ENCODE measurements around the gene ASZ1. TPM values are rescaled to one million over a fixed set of nuclear protein-coding genes. Genes with fewer than 3 reads are reported as not detected.
"Not testable (repeated sequence)": the region's sequence is repeated elsewhere in the genome, so short reads cannot be mapped to it uniquely, and the experiment has no call there.

The ASZ1 gene, protein sequence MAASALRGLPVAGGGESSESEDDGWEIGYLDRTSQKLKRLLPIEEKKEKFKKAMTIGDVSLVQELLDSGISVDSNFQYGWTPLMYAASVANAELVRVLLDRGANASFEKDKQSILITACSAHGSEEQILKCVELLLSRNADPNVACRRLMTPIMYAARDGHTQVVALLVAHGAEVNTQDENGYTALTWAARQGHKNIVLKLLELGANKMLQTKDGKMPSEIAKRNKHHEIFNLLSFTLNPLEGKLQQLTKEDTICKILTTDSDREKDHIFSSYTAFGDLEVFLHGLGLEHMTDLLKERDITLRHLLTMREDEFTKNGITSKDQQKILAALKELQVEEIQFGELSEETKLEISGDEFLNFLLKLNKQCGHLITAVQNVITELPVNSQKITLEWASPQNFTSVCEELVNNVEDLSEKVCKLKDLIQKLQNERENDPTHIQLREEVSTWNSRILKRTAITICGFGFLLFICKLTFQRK
- under 1 TPM in 1 of 4 donors, not detected in 3; 0.04 TPM for polyA plus RNA-seq (ENCODE audit: insufficient read length in 4 of 4)

DNA sequence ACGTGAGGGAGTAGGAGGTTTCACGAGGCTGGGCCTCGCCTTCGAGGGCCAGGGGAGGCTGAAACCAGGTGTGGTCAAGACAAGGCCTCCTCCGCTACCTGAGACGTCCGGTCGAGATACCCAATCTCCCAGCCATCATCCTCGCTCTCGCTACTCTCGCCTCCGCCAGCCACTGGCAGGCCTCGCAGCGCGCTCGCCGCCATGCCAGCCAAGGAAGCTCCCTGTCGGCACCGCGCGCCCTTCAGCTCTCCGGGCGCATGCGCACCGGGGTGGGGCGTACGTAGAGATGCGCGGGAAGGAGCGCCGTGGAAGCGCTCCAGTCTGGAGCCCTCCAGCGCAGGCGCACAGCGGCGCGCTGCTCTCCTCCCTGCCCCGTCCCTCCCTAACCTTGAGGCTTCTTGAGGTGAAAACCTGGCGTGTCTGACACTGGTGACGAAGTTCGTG lies at the start of gene ASZ1:
ASZ1 (minus strand) TSS at position 236 of the 444 bp plus-strand sequence; CDS start at position 203, 33 bp downstream.
- DNase-seq (ENCODE audit: low read depth in 4 of 4, low spot score in 3 of 4), result no peak

DNA sequence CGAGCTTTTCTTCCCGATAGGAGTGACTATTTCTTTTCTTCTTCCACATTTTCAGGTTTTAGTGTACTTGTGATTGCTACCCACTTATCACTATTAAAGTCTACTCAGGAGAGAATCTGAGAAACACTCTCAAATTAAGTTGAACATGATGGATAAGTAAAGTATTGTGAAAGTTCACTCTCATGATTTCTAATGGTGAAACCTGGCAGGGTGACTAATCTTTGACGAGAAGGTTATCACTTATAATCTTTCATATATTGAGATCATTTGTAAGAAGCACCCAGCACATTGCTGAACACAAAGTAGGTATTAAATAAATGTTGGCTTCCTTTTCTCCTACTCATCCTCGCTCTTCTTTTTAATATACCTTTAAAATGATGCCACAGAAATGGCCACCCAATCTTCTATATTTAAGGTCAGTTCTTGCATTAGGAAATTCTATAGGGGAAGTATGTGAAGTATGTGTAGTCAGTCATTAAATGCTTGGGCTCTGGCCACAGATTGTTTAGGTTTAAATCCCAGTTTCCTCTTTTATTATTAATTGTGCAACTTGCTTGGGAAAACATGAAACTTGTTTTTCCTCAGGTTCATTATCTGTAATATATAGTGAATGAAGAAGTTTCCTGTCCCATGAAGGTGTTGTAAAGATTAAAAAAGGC lies 49.4 kb upstream of the ASZ1 start:
- DNase-seq (ENCODE audit: low read depth in 4 of 4, low spot score in 3 of 4), result no peak

DNA sequence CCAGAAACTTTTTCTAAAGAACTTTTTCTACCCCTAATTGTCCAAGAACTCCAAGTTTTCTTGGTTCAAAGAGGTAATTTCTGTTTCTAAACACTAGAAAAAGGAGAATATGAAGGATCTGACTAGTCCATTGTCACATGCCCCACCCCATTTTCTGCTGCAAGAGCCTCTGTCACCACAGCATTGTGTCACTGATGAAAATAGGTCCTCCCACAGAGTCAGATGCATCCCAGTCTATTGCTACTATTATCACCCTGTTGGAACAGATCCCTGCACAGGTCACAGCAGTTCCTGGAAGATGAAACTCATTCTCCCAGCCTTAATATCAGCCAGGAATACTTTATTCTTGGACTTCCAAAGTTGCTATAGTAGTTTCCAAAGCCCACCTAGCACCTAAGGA lies 45.0 kb upstream of the ASZ1 start:
- DNase-seq (ENCODE audit: low read depth in 4 of 4, low spot score in 3 of 4), result no peak

DNA sequence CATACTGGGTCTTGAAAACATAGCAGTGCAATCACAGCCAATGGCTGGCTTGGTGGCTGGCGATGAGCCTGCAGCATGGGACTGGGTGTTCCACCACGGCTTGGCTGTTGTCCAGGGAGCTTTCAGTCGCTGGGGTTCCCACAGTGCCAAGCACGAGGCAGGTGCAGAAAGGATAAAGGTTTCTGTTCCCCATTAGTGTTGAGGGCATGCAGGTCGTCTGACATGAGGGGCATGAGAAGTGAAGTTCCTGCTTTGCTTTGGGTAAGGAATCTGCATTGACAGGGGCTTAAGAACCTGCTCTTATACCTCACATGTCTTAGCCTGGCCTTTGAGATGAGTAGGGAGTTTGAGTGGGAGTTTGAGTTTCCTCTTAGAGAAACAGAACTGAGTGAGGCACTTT lies 43.5 kb upstream of the ASZ1 start:
- no peak for DNase-seq (ENCODE audit: low read depth in 4 of 4, low spot score in 3 of 4)

DNA sequence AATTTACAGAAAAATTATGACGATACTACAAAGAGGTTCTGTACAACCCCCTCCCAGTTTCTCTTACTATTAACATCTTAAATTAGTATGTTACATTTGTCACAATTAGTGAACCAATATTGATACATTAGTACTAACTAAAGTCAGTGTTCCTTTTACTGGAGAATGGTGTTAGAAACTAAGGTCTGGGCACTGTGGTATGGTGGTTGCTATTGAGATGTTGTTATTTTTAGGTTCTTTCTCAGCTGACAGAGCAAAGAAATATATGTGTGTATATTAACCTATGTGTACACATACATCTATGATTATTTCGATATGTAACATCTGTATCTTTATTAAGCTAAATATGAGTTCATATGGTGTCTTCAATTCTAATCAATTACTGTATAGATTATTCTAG lies 40.9 kb upstream of the ASZ1 start:
- DNase-seq (ENCODE audit: low read depth in 4 of 4, low spot score in 3 of 4), result no peak

DNA sequence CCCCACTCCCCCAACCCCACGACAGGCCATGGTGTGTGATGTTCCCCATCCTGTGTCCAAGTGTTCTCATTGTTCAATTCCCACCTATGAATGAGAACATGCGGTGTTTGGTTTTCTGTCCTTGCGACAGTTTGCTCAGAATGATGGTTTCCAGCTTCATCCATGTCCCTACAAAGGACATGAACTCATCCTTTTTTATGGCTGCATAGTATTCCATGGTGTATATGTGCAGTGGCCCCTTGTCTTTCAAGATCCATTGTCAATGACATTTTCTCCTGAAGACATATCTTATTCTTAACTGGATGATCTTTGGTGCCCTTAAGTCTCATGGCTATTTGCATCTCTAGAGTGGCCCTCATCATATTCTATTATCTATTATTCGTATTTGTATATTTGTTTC lies 33.5 kb upstream of the ASZ1 start:
- not testable (repeated sequence) for DNase-seq (ENCODE audit: low read depth in 4 of 4, low spot score in 3 of 4)

DNA sequence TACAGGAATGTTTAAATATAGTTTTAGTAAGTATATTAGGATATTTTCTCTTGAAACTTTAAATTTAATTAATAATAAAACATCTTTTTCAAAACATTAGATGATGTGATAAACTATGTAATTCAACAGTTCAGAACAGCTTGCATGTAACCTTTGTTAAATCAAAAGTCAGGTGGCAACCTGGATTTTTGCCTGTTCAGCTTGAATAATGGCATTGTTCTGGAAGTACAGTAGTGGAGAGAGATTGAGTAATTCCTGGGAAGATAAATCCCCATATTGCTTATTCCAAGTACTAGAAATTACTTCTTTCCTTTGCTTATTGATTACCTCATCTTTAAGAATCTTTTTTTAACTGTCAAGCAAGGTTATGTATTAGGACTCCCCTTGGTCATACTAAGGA lies 32.4 kb upstream of the ASZ1 start:
- no peak for DNase-seq (ENCODE audit: low read depth in 4 of 4, low spot score in 3 of 4)

DNA sequence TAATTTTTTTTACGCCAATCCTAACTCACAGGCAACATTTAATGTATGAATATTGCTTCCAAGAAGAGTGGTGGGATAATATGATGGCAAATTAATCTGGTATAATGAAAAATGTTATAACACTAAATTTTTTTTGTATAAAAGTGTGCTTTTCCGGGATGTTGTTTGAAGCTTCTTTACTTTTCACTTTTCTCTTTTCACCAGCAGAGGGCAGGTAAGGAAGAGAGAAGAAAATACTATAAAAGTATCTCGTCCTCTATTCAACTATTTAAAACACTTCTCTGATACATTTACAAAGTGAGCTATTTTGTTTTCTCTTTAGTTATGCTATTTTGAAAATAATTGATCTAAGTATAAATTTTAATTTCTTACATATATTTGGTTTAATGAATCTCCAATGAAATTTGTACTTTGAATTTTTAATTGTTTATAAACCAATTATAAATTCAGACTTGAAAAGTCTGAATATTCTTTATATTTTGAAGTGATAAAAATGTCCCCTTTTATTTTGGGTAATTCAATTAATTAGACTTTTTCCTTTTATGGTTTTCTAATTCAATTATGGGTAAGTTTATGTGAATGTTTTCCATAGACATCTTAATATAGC lies 31.8 kb upstream of the ASZ1 start:
- DNase-seq (ENCODE audit: low read depth in 4 of 4, low spot score in 3 of 4), result peak in 1 of 4 donors; percentile 8

DNA sequence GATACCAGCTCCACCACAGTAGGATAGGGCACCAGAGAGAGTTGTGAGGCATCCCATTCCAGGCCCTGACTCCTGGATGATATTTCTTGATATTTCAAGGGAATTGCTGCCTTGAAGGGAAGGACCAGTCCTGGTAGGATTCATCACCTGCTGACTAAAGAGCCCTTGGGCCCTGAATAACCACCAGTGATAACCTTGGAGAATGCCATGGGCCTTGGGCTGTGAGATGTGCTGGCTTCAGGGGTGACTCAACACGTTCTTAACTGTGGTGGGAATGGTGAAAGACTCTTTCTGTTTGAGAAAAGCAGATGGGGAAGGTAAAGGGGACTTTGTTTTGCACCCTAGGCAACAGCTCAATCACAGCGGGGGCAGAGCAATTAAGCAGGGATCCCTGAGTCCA lies 21.4 kb upstream of the ASZ1 start:
- DNase-seq (ENCODE audit: low read depth in 4 of 4, low spot score in 3 of 4), result no peak

DNA sequence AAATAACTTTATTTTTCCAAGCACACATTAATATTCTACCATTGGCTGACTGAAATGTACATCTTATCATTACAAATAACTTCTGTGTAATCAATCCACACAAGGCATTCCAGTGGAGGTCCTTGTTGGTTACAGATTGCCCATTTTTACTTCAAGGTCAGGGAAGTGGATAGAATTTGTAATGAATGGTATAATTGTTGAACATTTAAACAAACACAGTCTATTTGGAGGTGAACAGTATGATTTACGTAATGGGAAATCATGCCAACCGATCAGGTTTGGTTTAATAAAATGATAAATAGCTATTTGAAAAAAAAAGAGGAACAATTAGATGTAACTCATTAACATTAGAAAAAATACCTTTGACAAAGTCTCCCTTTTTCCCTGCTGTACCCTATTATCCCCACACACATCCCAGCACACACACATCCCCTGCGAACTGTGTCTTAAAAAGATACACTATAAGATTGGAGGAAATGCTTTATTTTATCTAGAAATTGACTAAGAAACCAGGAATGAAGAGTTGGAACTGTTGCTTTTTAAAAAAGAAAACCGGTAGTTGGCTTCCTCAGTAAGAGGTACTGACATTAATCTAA lies 19.0 kb upstream of the ASZ1 start:
- DNase-seq (ENCODE audit: low read depth in 4 of 4, low spot score in 3 of 4), result no peak

DNA sequence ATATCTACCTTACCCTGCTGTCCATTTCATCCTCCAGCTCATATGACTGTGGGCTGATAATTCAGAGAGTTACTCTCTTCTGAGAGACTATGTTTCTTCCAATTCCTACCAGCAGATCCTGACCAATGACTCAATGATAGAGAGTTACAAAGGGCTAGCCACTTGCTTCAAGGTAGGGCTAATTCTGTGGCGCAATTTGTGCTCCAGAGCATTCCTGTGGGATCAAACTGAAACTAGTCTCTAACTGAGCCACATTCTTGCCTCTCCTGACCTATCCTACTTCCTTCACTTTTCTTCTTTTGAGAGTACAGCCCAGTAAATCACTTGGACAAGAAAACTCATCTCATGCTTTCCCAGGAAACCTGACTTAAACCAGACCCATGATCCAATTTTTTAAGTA lies 17.9 kb upstream of the ASZ1 start:
- no peak for DNase-seq (ENCODE audit: low read depth in 4 of 4, low spot score in 3 of 4)

DNA sequence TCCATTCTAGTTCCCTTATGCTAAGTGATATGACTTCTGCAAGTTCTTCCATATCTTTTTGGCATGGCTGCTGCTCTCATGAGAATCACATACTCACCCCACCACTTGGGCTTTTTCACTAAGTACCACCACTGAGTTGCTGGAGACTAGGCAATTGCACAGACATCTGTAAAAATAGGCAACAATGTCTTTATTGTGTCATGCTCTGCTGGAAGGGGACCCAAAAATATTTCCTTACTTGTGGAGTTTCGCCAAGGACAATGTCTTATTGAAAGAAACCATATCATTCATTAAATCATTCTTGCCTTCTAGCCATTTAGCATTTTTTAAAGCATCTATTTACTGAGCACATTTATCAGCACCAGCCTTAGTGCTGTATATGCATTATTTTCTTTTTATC lies 17.4 kb upstream of the ASZ1 start:
- DNase-seq (ENCODE audit: low read depth in 4 of 4, low spot score in 3 of 4), result no peak

DNA sequence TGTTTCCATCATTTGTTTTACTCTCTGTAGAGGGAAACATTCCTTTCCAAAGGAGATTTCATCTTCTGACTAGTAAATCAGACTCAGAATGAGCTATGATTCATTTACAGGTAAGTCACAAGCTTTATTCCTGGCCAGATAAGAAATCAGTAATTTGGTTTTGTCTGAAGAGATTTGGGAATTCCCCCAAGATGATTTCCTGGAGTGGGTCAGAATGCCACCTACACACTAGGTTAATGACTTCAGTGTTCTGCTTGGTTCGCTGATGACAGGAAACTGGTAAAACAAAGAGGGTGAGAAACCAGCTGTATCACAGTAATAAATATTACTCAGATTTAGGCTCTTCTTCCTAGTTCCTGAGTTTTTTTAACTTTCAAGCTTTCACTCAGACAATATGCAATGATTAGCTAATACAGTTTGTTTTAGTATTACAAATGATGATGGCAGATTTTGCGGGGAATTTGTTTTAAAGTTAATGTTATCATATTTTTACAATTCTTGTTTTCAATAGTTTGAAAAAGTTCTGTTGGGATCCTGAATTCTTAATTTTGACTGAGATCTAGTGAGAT lies 8.3 kb upstream of the ASZ1 start:
- DNase-seq (ENCODE audit: low read depth in 4 of 4, low spot score in 3 of 4), result no peak

DNA sequence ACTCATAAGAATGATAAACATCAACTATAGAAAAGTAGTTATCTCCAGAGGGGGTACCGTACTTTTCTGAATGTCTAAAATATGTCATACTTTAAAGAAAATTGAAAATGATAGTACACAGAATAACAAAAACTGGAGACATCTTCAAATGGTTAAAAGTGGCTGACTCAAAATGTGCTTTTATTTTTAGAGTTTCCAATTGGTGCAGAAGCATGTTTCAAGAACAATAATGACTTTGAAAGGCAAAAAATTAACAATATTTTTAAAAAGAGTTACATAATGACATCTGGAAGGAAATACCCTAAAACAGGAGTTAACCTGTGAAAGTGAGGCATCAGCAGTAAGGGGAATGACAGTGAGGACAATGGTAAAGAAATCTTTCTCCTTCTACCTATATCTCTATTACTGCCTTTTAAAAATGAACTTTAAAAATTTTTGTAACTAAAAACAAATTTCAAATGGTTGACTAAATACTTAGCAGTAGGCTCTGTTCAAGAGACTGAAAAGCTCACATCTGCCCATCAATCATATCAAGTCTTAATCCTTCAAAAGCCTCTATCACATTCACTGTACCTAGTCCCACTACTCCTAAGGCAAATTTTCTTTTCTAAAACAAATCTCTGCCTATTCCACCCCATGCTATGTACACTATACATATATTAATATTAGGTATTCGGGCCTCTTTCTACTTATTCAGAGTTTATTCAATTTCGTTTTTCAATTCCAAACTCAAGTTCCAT lies 3.0 kb downstream of the ASZ1 start:
- no peak for DNase-seq (ENCODE audit: low read depth in 4 of 4, low spot score in 3 of 4)

DNA sequence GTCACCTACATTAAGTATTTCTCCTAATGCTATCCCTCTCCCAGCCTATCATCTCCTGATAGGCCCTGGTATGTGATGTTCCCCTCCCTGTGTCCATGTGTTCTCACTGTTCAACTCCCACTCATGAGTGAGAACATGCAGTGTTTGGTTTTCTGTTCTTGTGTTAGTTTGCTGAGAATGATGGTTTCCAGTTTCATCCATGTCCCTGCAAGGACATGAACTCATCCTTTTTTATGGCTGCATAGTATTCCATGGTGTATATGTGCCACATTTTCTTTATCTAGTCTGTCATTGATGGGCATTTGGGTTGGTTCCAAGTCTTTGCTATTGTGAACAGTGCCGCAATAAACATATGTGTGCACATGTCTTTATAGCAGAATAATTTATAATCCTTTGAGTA lies 12.7 kb downstream of the ASZ1 start:
- not testable (repeated sequence) for DNase-seq (ENCODE audit: low read depth in 4 of 4, low spot score in 3 of 4)

DNA sequence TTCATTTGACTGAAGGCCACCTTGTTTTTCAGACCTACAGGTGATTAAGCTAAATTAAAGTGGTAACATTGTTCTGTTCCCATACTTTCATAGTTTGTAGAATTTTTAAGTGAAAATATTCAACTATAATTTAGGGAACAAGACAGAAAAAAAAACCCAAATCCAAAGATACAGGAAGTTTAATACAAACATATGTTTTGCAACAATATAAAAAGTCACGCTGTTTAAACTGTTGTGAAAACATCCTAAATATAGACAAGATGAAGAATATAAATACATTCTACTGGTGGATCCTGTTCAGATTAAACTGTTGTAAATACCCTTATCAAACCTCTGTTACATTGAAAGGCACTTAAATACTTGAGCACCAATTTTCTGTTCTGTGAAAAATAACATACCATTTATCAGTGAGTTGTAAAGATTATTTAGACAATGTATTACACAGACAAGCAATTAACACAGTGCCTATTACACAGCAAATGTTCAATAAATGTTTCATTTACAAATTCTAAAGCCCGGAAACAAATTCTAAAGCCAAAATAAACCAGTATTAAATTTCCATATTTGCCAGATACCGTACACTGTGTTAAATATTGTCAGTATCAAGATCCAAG lies 14.2 kb downstream of the ASZ1 start:
- no peak for DNase-seq (ENCODE audit: low read depth in 4 of 4, low spot score in 3 of 4)

DNA sequence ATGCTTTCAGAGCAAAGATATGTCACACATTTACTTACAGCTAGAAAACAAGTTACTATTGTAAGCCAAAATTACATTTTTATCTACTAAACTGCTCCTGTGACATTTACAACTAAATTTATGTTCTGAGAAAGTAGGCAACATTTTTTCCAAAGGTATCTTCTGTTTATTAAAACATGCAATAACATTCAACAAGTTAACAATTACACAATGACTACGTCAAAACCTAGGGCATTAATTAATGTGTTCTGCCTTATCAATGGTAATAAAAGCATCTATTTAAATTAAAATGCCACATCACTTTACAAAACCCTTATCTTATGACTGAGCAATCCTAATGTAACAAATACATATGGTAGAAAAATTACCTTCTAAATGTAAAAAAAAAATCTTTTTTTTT lies 14.9 kb downstream of the ASZ1 start:
- DNase-seq (ENCODE audit: low read depth in 4 of 4, low spot score in 3 of 4), result no peak

DNA sequence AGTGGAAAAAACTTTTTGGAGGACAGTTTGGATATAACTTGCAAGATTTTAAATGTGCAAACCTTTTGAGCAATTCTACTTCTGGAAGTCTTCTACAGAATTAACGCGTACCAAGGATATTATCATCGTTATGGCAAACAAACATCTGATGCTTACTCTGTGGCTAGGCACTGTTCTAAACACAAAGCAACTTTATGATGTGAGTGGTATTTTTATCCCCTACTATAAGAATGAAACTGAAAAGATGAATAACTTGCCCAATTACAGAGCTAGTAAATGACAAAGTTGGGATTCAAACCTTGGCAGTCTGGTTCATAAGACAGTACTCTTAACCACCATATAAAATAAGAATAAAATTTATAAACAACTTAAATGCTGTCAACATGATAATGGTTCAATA lies 15.8 kb downstream of the ASZ1 start:
- no peak for DNase-seq (ENCODE audit: low read depth in 4 of 4, low spot score in 3 of 4)

DNA sequence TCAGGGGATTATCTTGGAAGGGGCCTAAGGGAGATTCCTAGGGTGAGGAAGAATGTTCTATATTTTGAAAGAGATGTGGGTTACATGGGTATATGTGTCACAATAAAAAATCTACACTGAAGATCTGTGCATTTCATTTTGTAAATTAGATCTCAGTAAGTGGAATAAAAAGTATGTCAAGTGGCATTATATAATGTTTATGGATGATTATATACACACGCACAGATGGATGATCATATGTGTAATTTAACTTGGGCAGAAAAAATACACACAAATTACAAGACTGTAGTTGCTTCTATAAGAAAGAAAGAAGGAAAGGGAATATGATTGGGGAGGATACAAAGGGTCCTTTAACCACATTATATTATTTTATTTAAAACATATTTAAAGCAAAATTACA lies 18.5 kb downstream of the ASZ1 start:
- DNase-seq (ENCODE audit: low read depth in 4 of 4, low spot score in 3 of 4), result no peak

DNA sequence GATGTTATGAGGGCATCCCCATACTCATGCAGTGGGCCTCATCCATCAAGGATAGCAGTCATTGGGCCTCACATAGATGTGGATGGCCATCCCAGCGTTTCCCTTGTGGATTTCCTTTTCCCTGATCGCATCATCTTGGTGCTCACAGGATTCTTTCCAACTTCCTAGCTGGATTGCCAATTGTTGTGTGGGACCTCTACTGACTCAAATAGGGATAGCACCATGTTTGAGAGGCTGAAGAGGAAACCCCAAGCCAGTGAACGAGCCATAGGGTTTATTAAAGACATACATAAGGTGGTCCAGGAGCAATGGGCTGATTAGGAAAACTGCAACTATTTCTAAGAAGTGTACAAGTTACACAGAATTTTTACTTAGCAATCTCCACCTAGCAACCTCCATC lies 21.8 kb downstream of the ASZ1 start:
- no peak for DNase-seq (ENCODE audit: low read depth in 4 of 4, low spot score in 3 of 4)
